Ishikawa (cell line): ENCODE results near the gene RNF111.
A peak's percentile ranks its signal among the peaks of the same experiment; 100 is the strongest.

Experiments
- CEBPB ChIP-seq: IDR thresholded peaks from 2 replicates; pipeline ENCODE4 v1.6.1; 2012
- CREB1 ChIP-seq: IDR thresholded peaks from 2 replicates; pipeline ENCODE4 v1.6.1; 2012; ENCODE audit warnings: low read depth
- EGR1 ChIP-seq: IDR thresholded peaks from 2 replicates; pipeline ENCODE4 v1.6.1; 2012
- EP300 ChIP-seq: IDR thresholded peaks from 2 replicates; pipeline ENCODE4 v1.6.1; 2012; ENCODE audit warnings: borderline replicate concordance
- FOXM1 ChIP-seq: IDR thresholded peaks from 2 replicates; pipeline ENCODE4 v1.6.1; 2012; ENCODE audit warnings: low read depth, borderline replicate concordance
- NFIC ChIP-seq: IDR thresholded peaks from 2 replicates; pipeline ENCODE4 v1.6.1; 2012
- RAD21 ChIP-seq: IDR thresholded peaks from 2 replicates; pipeline ENCODE4 v1.6.1; 2012; ENCODE audit warnings: low read depth
- REST ChIP-seq: IDR thresholded peaks from 2 replicates; pipeline ENCODE4 v1.6.1; 2012; ENCODE audit warnings: low read depth, mild to moderate bottlenecking
- TAF1 ChIP-seq: IDR thresholded peaks from 2 replicates; pipeline ENCODE4 v1.6.1; 2012; ENCODE audit warnings: low read depth, mild to moderate bottlenecking
- TCF12 ChIP-seq: IDR thresholded peaks from 2 replicates; pipeline ENCODE4 v1.6.1; 2012; ENCODE audit warnings: low read depth
- TEAD4 ChIP-seq: IDR thresholded peaks from 2 replicates; pipeline ENCODE4 v1.6.1; 2012
- USF1 ChIP-seq: IDR thresholded peaks from 2 replicates; pipeline ENCODE4 v1.6.1; 2012
- YY1 ChIP-seq: IDR thresholded peaks from 2 replicates; pipeline ENCODE4 v1.6.1; 2012; ENCODE audit warnings: low read depth
- ZBTB7A ChIP-seq: IDR thresholded peaks from 2 replicates; pipeline ENCODE4 v1.6.1; 2012; ENCODE audit warnings: low read depth
- TF ChIP-seq, protein P1 (sequence below): IDR thresholded peaks from 2 replicates; pipeline ENCODE4 v1.6.1; 2012

RNF111 gene

GRCh38 chr15:58987491-58988005 is at the start of gene RNF111:
Gene RNF111 (plus strand): TSS chr15:58987663. CDS start chr15:59030823, 43,160 bp downstream.
- no peak for TF ChIP-seq CEBPB
- 0 out of 2 replicates have a peak, but pooled peaks have one; percentile 34 for TF ChIP-seq EP300
- TF ChIP-seq, protein P1, sequence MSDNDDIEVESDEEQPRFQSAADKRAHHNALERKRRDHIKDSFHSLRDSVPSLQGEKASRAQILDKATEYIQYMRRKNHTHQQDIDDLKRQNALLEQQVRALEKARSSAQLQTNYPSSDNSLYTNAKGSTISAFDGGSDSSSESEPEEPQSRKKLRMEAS = 0 out of 2 replicates have a peak, but pooled peaks have one; percentile 44
- TF ChIP-seq TAF1 = peak; percentile 80
- TF ChIP-seq NFIC = no peak
- no peak for TF ChIP-seq EGR1
- no peak for TF ChIP-seq TCF12
- TF ChIP-seq REST = no peak
- peak; percentile 80 for TF ChIP-seq YY1
- TF ChIP-seq ZBTB7A = no peak
- no peak for TF ChIP-seq TEAD4
- peak; percentile 18; the same call in 1 of the 2 replicates for TF ChIP-seq CREB1
- no peak for TF ChIP-seq USF1
- no peak for TF ChIP-seq FOXM1

DNA sequence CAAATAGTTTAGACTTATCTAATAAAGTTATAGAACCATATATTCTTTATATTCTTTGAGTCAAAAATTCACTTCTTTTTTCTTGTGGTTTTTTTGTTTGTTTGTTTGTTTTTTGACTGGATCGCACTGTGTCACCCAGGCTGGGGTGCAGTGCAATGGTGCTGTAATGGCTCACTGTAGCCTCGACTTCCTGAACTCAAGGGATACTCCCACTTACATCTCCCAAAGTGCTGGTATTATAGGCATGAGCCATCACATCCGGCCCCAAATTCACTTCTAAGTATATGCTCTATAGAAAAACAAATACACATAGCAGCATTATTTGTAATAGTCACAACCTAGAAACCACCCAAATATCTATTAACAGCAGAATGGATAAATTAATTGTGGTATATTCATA is 40.3 kb upstream of the RNF111 start:
- TF ChIP-seq ZBTB7A (no peak), USF1 (no peak), REST (no peak), CREB1 (no peak), NFIC (no peak), TEAD4 (no peak)

GRCh38 chr15:58951388-58952007 is 36.0 kb upstream of the RNF111 start:
- no peak for TF ChIP-seq REST
- peak; percentile 68 for TF ChIP-seq NFIC
- TF ChIP-seq, protein P1 = peak; percentile 35; the same call in 1 of the 2 replicates
- no peak for TF ChIP-seq USF1
- 0 out of 2 replicates have a peak, but pooled peaks have one; percentile 23 for TF ChIP-seq FOXM1
- TF ChIP-seq EP300 = peak; percentile 37; the same call in 1 of the 2 replicates

- TF ChIP-seq ZBTB7A (no peak), NFIC (no peak), YY1 (no peak), CEBPB (no peak), RAD21 (no peak), CREB1 (no peak), TAF1 (no peak)
Measured at GRCh38 chr15:58952751-58953150, 34.7 kb upstream of the RNF111 start.
